Measurements from ENCODE around the gene TRMT2A.

The TRMT2A gene

GRCh38 chr22:20128619-20128901, 11.5 kb upstream of the TRMT2A start:
- Histone ChIP-seq H3K9me3 (no peaks in the 10 kb centered on the region), H3K4me1 (ENCODE audit: control insufficient read depth in 1 of 2, insufficient read depth in 1 of 2, low read depth in 1 of 2, low read length in 1 of 2) (peaks cover 8 to 19% of the 10 kb centered on the region in 2 experiments), H3K4me3 (ENCODE audit: low read depth in 1 of 2, low read length in 1 of 2) (no peak overlapping the region), H3K27me3 (peaks cover 37% of the 10 kb centered on the region), H3K36me3 (peaks cover 46% of the 10 kb centered on the region), H3K27ac (no peak overlapping the region)
- no peak for TF ChIP-seq CTCF (IDR thresholded peaks at IDR 0.05)

- TF ChIP-seq CTCF (IDR thresholded peaks at IDR 0.05), result no peak
- Histone ChIP-seq H3K9me3 (no peaks in the 10 kb centered on the region), H3K27me3 (peaks cover 35% of the 10 kb centered on the region), H3K4me3 (ENCODE audit: low read depth in 1 of 2, low read length in 1 of 2) (no peak overlapping the region), H3K4me1 (ENCODE audit: control insufficient read depth in 1 of 2, insufficient read depth in 1 of 2, low read depth in 1 of 2, low read length in 1 of 2) (peaks cover 8 to 19% of the 10 kb centered on the region in 2 experiments), H3K27ac (no peak overlapping the region), H3K36me3 (peaks cover 48% of the 10 kb centered on the region)
Observed at GRCh38 chr22:20127869-20128618, 11.0 kb upstream of the TRMT2A start.

GRCh38 chr22:20127318-20127868, 10.4 kb upstream of the TRMT2A start:
- H3K4me1 ChIP-seq (ENCODE audit: control insufficient read depth in 1 of 2, insufficient read depth in 1 of 2, low read depth in 1 of 2, low read length in 1 of 2), result peaks cover 4 to 14% of the 10 kb centered on the region in 2 experiments
- H3K27me3 ChIP-seq, result peaks cover 29% of the 10 kb centered on the region
- H3K27ac ChIP-seq, result no peak overlapping the region
- peaks cover 50% of the 10 kb centered on the region for H3K36me3 ChIP-seq
- no peak overlapping the region for H3K4me3 ChIP-seq (ENCODE audit: low read depth in 1 of 2, low read length in 1 of 2)
- TF ChIP-seq CTCF (IDR thresholded peaks at IDR 0.05), result no peak
- no peaks in the 10 kb centered on the region for H3K9me3 ChIP-seq

- Histone ChIP-seq H3K4me3 (ENCODE audit: low read depth in 1 of 2, low read length in 1 of 2) (no peak overlapping the region), H3K36me3 (peaks cover 55% of the 10 kb centered on the region), H3K27ac (no peak overlapping the region), H3K4me1 (ENCODE audit: control insufficient read depth in 1 of 2, insufficient read depth in 1 of 2, low read depth in 1 of 2, low read length in 1 of 2) (peaks cover 0 to 10% of the 10 kb centered on the region in 2 experiments), H3K27me3 (peaks cover 21% of the 10 kb centered on the region), H3K9me3 (no peaks in the 10 kb centered on the region)
- no peak for TF ChIP-seq CTCF (IDR thresholded peaks at IDR 0.05)
Observed at GRCh38 chr22:20126284-20127029, 9.4 kb upstream of the TRMT2A start.

- Histone ChIP-seq H3K4me3 (ENCODE audit: low read depth in 1 of 2, low read length in 1 of 2) (no peak overlapping the region), H3K27me3 (peaks cover 12% of the 10 kb centered on the region), H3K36me3 (peaks cover 60% of the 10 kb centered on the region), H3K27ac (no peak overlapping the region), H3K4me1 (ENCODE audit: control insufficient read depth in 1 of 2, insufficient read depth in 1 of 2, low read depth in 1 of 2, low read length in 1 of 2) (peaks cover 0 to 1% of the 10 kb centered on the region in 2 experiments), H3K9me3 (no peaks in the 10 kb centered on the region)
- TF ChIP-seq CTCF (IDR thresholded peaks at IDR 0.05), result no peak
Observed at GRCh38 chr22:20125201-20126174, 8.5 kb upstream of the TRMT2A start.

Measured in neutrophil (primary cell).